Measurements from ENCODE around the gene BTN2A1. TPM values are rescaled to one million over a fixed set of nuclear protein-coding genes. Genes with fewer than 3 reads are reported as not detected.

The BTN2A1 gene
- total RNA-seq, 4 donors from 2014 or later = 6.2 to 9.7 (median 8.1) TPM

GRCh38 chr6:26472549-26473290 lies 15.0 kb downstream of the BTN2A1 start:
- intact Hi-C loops (cut with DNase I; ENCODE audit: low total_unique reads) (loop anchor here (5.0 kb wide), 2 partner anchors 110 to 125 kb away; partner anchors contain the start of gene ABT1), in situ Hi-C loops (cut with MboI; ENCODE audit: low sequenced_read_pairs in 4 of 4) (no loop called here)
- no peak for DNase-seq
- ATAC-seq = no peak
- Histone ChIP-seq H3K4me3 (peak overlapping the region in 1 of 4 donors; percentile 57), H3K36me3 (peaks cover 0 to 22% of the 10 kb centered on the region in 2 donors), H3K27me3 (no peaks in the 10 kb centered on the region), H3K27ac (peak overlapping the region in 3 of 4 donors; percentile 76 to 80 (median 79)), H3K4me1 (no peaks in the 10 kb centered on the region), H3K9me3 (no peaks in the 10 kb centered on the region)
- TF ChIP-seq CTCF (IDR thresholded peaks at IDR 0.05 in 4 of 5, conservative IDR thresholded peaks at IDR 0.05 in 1 of 5) (no peak), POLR2A (IDR thresholded peaks at IDR 0.05) (no peak)

- intact Hi-C loops (cut with DNase I; ENCODE audit: low total_unique reads) (loop anchor here (5.0 kb wide), 2 partner anchors 111 to 124 kb away; partner anchors contain the start of gene ABT1), in situ Hi-C loops (cut with MboI; ENCODE audit: low sequenced_read_pairs in 4 of 4) (no loop called here)
- no peaks in the 10 kb centered on the region for H3K4me1 ChIP-seq
- no peaks in the 10 kb centered on the region for H3K27me3 ChIP-seq
- no peaks in the 10 kb centered on the region for H3K9me3 ChIP-seq
- TF ChIP-seq POLR2A (IDR thresholded peaks at IDR 0.05) (no peak), CTCF (IDR thresholded peaks at IDR 0.05 in 4 of 5, conservative IDR thresholded peaks at IDR 0.05 in 1 of 5) (no peak)
- H3K4me3 ChIP-seq = peak overlapping the region; percentile 57 to 64 (median 58)
- H3K27ac ChIP-seq = peak overlapping the region; percentile 75 to 80 (median 78)
- ATAC-seq (no peak), DNase-seq (no peak)
- H3K36me3 ChIP-seq = peaks cover 0 to 16% of the 10 kb centered on the region in 2 donors
Observed at GRCh38 chr6:26473429-26473757, 15.6 kb downstream of the BTN2A1 start.

GRCh38 chr6:26473758-26474438 lies 16.1 kb downstream of the BTN2A1 start:
- H3K9me3 ChIP-seq = no peaks in the 10 kb centered on the region
- peaks cover 0 to 11% of the 10 kb centered on the region in 2 donors for H3K36me3 ChIP-seq
- peak overlapping the region; percentile 75 to 80 (median 78) for H3K27ac ChIP-seq
- no peaks in the 10 kb centered on the region for H3K27me3 ChIP-seq
- in situ Hi-C loops (cut with MboI; ENCODE audit: low sequenced_read_pairs in 4 of 4) (no loop called here), intact Hi-C loops (cut with DNase I; ENCODE audit: low total_unique reads) (loop anchor here (5.0 kb wide), 2 partner anchors 112 to 123 kb away; partner anchors contain the start of gene ABT1)
- peak overlapping the region; percentile 57 to 64 (median 58) for H3K4me3 ChIP-seq
- no peak for TF ChIP-seq CTCF (IDR thresholded peaks at IDR 0.05 in 4 of 5, conservative IDR thresholded peaks at IDR 0.05 in 1 of 5)
- peak; percentile 54 to 79 for TF ChIP-seq POLR2A (IDR thresholded peaks at IDR 0.05)
- DNase-seq = peak; percentile 41 to 62
- ATAC-seq = peak; percentile 97 to 98
- H3K4me1 ChIP-seq = no peaks in the 10 kb centered on the region

GRCh38 chr6:26474439-26474881 lies 16.7 kb downstream of the BTN2A1 start:
- no peak for TF ChIP-seq CTCF (IDR thresholded peaks at IDR 0.05 in 4 of 5, conservative IDR thresholded peaks at IDR 0.05 in 1 of 5)
- no peak for TF ChIP-seq POLR2A (IDR thresholded peaks at IDR 0.05)
- Histone ChIP-seq H3K4me3 (peak overlapping the region; percentile 57 to 64 (median 58)), H3K36me3 (peaks cover 0 to 5% of the 10 kb centered on the region in 2 donors), H3K27me3 (no peaks in the 10 kb centered on the region), H3K4me1 (no peaks in the 10 kb centered on the region), H3K27ac (peak overlapping the region; percentile 75 to 80 (median 78)), H3K9me3 (no peaks in the 10 kb centered on the region)
- DNase-seq (no peak), ATAC-seq (no peak)
- in situ Hi-C loops (cut with MboI; ENCODE audit: low sequenced_read_pairs in 4 of 4) = no loop called here
- intact Hi-C loops (cut with DNase I; ENCODE audit: low total_unique reads) = loop anchor here (5.0 kb wide), 2 partner anchors 112 to 123 kb away; partner anchors contain the start of gene ABT1
